GM23338 (cell line): ENCODE data around the gene NTRK1. TPM values are rescaled to one million over a fixed set of nuclear protein-coding genes. Genes with fewer than 3 reads are reported as not detected.

ENCODE experiments used
- ATAC-seq: fragments of 200-7000 bp; cut with Tn5 transposase; 3 replicates; pipeline ENCODE4 v1.9.1; 2020
- DNase-seq: peaks from one replicate; pipeline ENCODE4 v3.0.0-alpha.2; 2015; ENCODE audit warnings: low spot score
- H2AFZ ChIP-seq: fragments of 200-600 bp; sonication (generic); 2 replicates; pipeline ENCODE4 v1.8.0; 2016; ENCODE audit warnings: antibody characterized with exemption, mild to moderate bottlenecking, moderate library complexity
- H3F3A ChIP-seq: fragments of 200-600 bp; sonication (generic); replicated peaks from 2 replicates; pipeline ENCODE4 v1.8.0; 2017; ENCODE audit warnings: antibody characterized with exemption, mixed run types, low read depth
- H3K27ac ChIP-seq: fragments of 200-600 bp; sonication (generic); 2 replicates; pipeline ENCODE4 v1.6.1; 2016; ENCODE audit warnings: low read depth
- H3K27me3 ChIP-seq: fragments of 200-600 bp; sonication (generic); 2 replicates; pipeline ENCODE4 v1.8.0; 2016; ENCODE audit warnings: mild to moderate bottlenecking, mixed run types, moderate library complexity; ENCODE audit not compliant: insufficient read depth
- H3K36me3 ChIP-seq: fragments of 200-600 bp; sonication (generic); 2 replicates; pipeline ENCODE4 v1.8.0; 2016; ENCODE audit warnings: mild to moderate bottlenecking; ENCODE audit not compliant: insufficient read depth
- H3K4me1 ChIP-seq: fragments of 200-600 bp; sonication (generic); 2 replicates; pipeline ENCODE4 v1.8.0; 2016; ENCODE audit warnings: mild to moderate bottlenecking, moderate library complexity; ENCODE audit not compliant: insufficient read depth
- H3K4me2 ChIP-seq: fragments of 200-600 bp; sonication (generic); 2 replicates; pipeline ENCODE4 v1.7.1; 2017; ENCODE audit warnings: mixed run types
- H3K4me3 ChIP-seq: fragments of 200-600 bp; sonication (generic); 2 replicates; pipeline ENCODE4 v1.6.1; 2016; ENCODE audit warnings: mixed run types
- H3K79me2 ChIP-seq: fragments of 200-600 bp; sonication (generic); replicated peaks from 2 replicates; pipeline ENCODE4 v1.8.0; 2017; ENCODE audit warnings: mild to moderate bottlenecking; ENCODE audit not compliant: insufficient read depth
- H3K9me2 ChIP-seq: fragments of 200-600 bp; sonication (generic); 2 replicates; pipeline ENCODE4 v1.8.0; 2017; ENCODE audit not compliant: insufficient read depth
- H4K20me1 ChIP-seq: fragments of 200-600 bp; sonication (generic); replicated peaks from 2 replicates; pipeline ENCODE4 v1.8.0; 2017; ENCODE audit warnings: mild to moderate bottlenecking; ENCODE audit not compliant: insufficient read depth
- H3K27ac Mint-ChIP-seq: 2 replicates; pipeline ENCODE4 v1.8.0; 2020; ENCODE audit warnings: inconsistent platforms, mild to moderate bottlenecking, moderate library complexity, mixed read lengths
- H3K27me3 Mint-ChIP-seq: 3 replicates; pipeline ENCODE4 v1.8.0; 2022; ENCODE audit warnings: low read depth, mild to moderate bottlenecking, moderate library complexity, mixed read lengths, inconsistent platforms; ENCODE audit not compliant: insufficient read depth, poor library complexity
- H3K36me3 Mint-ChIP-seq: 3 replicates; pipeline ENCODE4 v1.8.0; 2021; ENCODE audit warnings: low read depth, mild to moderate bottlenecking, inconsistent platforms, moderate library complexity, mixed read lengths
- H3K4me1 Mint-ChIP-seq: 3 replicates; pipeline ENCODE4 v1.8.0; 2020; ENCODE audit warnings: mild to moderate bottlenecking, inconsistent platforms, mixed read lengths
- H3K4me3 Mint-ChIP-seq: 3 replicates; pipeline ENCODE4 v1.8.0; 2021; ENCODE audit warnings: moderate library complexity, mild to moderate bottlenecking, inconsistent platforms, mixed read lengths
- H3K9me3 Mint-ChIP-seq: 3 replicates; pipeline ENCODE4 v1.8.0; 2020; ENCODE audit warnings: moderate library complexity, mild to moderate bottlenecking, inconsistent platforms, mixed read lengths
- CREB1 ChIP-seq: fragments of 250-450 bp; sonication (Bioruptor Pico); IDR thresholded peaks from 2 replicates; pipeline ENCODE4 v1.5.0; 2020; ENCODE audit warnings: low read depth, mild to moderate bottlenecking, moderate library complexity
- EZH2 ChIP-seq: fragments of 200-600 bp; sonication (generic); IDR thresholded peaks from one replicate; pipeline ENCODE4 v1.8.0; 2017; ENCODE audit warnings: antibody characterized with exemption, mild to moderate bottlenecking, low read depth; ENCODE audit not compliant: unreplicated experiment
- EZH2phosphoT487 ChIP-seq: fragments of 200-600 bp; sonication (generic); IDR thresholded peaks from one replicate; pipeline ENCODE4 v1.8.1; 2018; ENCODE audit warnings: antibody characterized with exemption; ENCODE audit not compliant: unreplicated experiment
- JUNB ChIP-seq: IDR thresholded peaks from one replicate; pipeline ENCODE4 v1.6.1; 2016; ENCODE audit warnings: antibody characterized with exemption; ENCODE audit not compliant: unreplicated experiment
- POLR2AphosphoS5 ChIP-seq: IDR thresholded peaks from 2 replicates; pipeline ENCODE4 v1.6.1; 2016; ENCODE audit warnings: antibody characterized with exemption, low read depth
- REST ChIP-seq: IDR thresholded peaks from one replicate; pipeline ENCODE4 v1.6.1; 2018; ENCODE audit warnings: antibody characterized with exemption; ENCODE audit not compliant: unreplicated experiment
- STAT1 ChIP-seq: IDR thresholded peaks from one replicate; pipeline ENCODE4 v1.6.1; 2016; ENCODE audit warnings: antibody characterized with exemption; ENCODE audit not compliant: unreplicated experiment
- ZNF114 ChIP-seq: fragments of 250-450 bp; sonication (Bioruptor Pico); IDR thresholded peaks from 2 replicates; pipeline ENCODE4 v1.5.0; 2020; ENCODE audit warnings: mild to moderate bottlenecking, moderate library complexity
- ZNF331 ChIP-seq: fragments of 250-450 bp; sonication (Bioruptor Pico); IDR thresholded peaks from 2 replicates; pipeline ENCODE4 v1.5.0; 2020; ENCODE audit warnings: low read depth, mild to moderate bottlenecking, moderate library complexity
- ZNF462 ChIP-seq: fragments of 250-450 bp; sonication (Bioruptor Pico); IDR thresholded peaks from 2 replicates; pipeline ENCODE4 v1.5.0; 2020; ENCODE audit warnings: mild to moderate bottlenecking, moderate library complexity
- polyA plus RNA-seq: library from polyadenylated mRNA; unstranded; fragments of >200 nt; fragmentation: Nextera tagmentation; extraction: Ambion mirVana; gene quantifications from 2 replicates; pipeline ENCODE4 v1.2.1, GENCODE V29; 2016
- total RNA-seq: library from RNA; depleted of rRNA; stranded (reverse); fragments of >200 nt; shearing (Covaris generic); gene quantifications from 2 replicates; pipeline ENCODE4 v1.2.3, GENCODE V29; 2014
- TF ChIP-seq, protein P1 (sequence below): IDR thresholded peaks from 2 replicates; pipeline ENCODE4 v1.6.1; 2016; ENCODE audit warnings: antibody characterized with exemption

NTRK1 gene
- total and polyA plus RNA-seq, 2 experiments from 2014 or later, result 0.42 to 0.45 TPM

GRCh38 chr1:156828400-156829124 is 32.1 kb upstream of the NTRK1 start:
- ATAC-seq, result peak; percentile 44; the same call in 2 of the 3 replicates

More at GRCh38 chr1:156828400-156829124, 32.1 kb upstream of the NTRK1 start:
- no peaks in the 10 kb centered on the region for H3K79me2 ChIP-seq
- Mint-ChIP-seq H3K9me3 (no peaks in the 10 kb centered on the region), H3K27me3 (peaks cover 5% of the 10 kb centered on the region), H3K4me1 (no peaks in the 10 kb centered on the region), H3K4me3 (no peak overlapping the region; the same call in 2 of the 3 replicates), H3K36me3 (no peaks in the 10 kb centered on the region), H3K27ac (no peak overlapping the region)
- no peak overlapping the region for H3K4me2 ChIP-seq
- H2AFZ ChIP-seq, result peak overlapping the region; percentile 1; the same call in 1 of the 2 replicates
- no peaks in the 10 kb centered on the region for H3K36me3 ChIP-seq
- H4K20me1 ChIP-seq, result no peaks in the 10 kb centered on the region
- no peaks in the 10 kb centered on the region for H3F3A ChIP-seq
- no peaks in the 10 kb centered on the region for H3K27me3 ChIP-seq
- H3K4me1 ChIP-seq, result no peaks in the 10 kb centered on the region
- no peak overlapping the region for H3K4me3 ChIP-seq
- DNase-seq, result no peak
- TF ChIP-seq ZNF114 (CRISPR knock-in tag) (no peak), EZH2 (no peak), POLR2AphosphoS5 (no peak), ZNF462 (CRISPR knock-in tag) (no peak), CREB1 (no peak), EZH2phosphoT487 (no peak), JUNB (no peak), REST (no peak), ZNF331 (no peak), STAT1 (no peak)
- TF ChIP-seq, protein P1, sequence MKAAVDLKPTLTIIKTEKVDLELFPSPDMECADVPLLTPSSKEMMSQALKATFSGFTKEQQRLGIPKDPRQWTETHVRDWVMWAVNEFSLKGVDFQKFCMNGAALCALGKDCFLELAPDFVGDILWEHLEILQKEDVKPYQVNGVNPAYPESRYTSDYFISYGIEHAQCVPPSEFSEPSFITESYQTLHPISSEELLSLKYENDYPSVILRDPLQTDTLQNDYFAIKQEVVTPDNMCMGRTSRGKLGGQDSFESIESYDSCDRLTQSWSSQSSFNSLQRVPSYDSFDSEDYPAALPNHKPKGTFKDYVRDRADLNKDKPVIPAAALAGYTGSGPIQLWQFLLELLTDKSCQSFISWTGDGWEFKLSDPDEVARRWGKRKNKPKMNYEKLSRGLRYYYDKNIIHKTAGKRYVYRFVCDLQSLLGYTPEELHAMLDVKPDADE, result no peak
- H3K9me2 ChIP-seq, result no peaks in the 10 kb centered on the region
- H3K27ac ChIP-seq, result no peak overlapping the region
